GM12878 (cell line): ENCODE data around the gene NEBL.

Source experiments
- RAD51 ChIP-seq: fragments of 450-650 bp; IDR thresholded peaks from 2 replicates; pipeline ENCODE4 v1.6.1; 2016; ENCODE audit warnings: moderate library complexity, mild to moderate bottlenecking, inconsistent platforms
- ZSCAN29 ChIP-seq: fragments of 450-650 bp; IDR thresholded peaks from 2 replicates; pipeline ENCODE4 v1.6.1; 2017; ENCODE audit warnings: mild to moderate bottlenecking, moderate library complexity
- TF ChIP-seq, protein P1 (sequence below), 3 experiments: IDR thresholded peaks in 2 of 3; conservative IDR thresholded peaks in 1 of 3; 2 replicates each; pipeline ENCODE4 v1.5.1; 2011; ENCODE audit warnings: low read depth in 3 of 3, low read length in 3 of 3, mild to moderate bottlenecking in 3 of 3, control low read depth in 2 of 3, moderate library complexity in 2 of 3, inconsistent platforms in 1 of 3, mixed read lengths in 1 of 3; ENCODE audit not compliant: control insufficient read depth in 2 of 3, insufficient read depth in 1 of 3; ENCODE audit errors: extremely low read depth in 1 of 3

GRCh38 chr10:20901110-20901509 lies 4.0 kb upstream of the NEBL start:
- no peak for TF ChIP-seq RAD51
- TF ChIP-seq, protein P1, sequence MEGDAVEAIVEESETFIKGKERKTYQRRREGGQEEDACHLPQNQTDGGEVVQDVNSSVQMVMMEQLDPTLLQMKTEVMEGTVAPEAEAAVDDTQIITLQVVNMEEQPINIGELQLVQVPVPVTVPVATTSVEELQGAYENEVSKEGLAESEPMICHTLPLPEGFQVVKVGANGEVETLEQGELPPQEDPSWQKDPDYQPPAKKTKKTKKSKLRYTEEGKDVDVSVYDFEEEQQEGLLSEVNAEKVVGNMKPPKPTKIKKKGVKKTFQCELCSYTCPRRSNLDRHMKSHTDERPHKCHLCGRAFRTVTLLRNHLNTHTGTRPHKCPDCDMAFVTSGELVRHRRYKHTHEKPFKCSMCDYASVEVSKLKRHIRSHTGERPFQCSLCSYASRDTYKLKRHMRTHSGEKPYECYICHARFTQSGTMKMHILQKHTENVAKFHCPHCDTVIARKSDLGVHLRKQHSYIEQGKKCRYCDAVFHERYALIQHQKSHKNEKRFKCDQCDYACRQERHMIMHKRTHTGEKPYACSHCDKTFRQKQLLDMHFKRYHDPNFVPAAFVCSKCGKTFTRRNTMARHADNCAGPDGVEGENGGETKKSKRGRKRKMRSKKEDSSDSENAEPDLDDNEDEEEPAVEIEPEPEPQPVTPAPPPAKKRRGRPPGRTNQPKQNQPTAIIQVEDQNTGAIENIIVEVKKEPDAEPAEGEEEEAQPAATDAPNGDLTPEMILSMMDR (IDR thresholded peaks at IDR 0.05 in 2 of 3, conservative IDR thresholded peaks at IDR 0.05 in 1 of 3; ENCODE audit: control insufficient read depth in 2 of 3, extremely low read depth in 1 of 3, insufficient read depth in 1 of 3, low read depth in 3 of 3, low read length in 3 of 3) = no peak
- TF ChIP-seq ZSCAN29 = no peak
